HL-60/S4 treated with phorbol 12-myristate 13-acetate at 8.2 ng/mL for 4 days and 3 days (cell line): ENCODE results near the gene RECK.
"Not testable (repeated sequence)": the region's sequence is repeated elsewhere in the genome, so short reads cannot be mapped to it uniquely, and the experiment has no call there.

Experiments
- in situ Hi-C: fragments of 300-500 bp; cut with MboI; formaldehyde crosslinking; loops from 2 replicates; pipeline ENCODE4 v1.15.0; 2022; ENCODE audit warnings: low sequenced_read_pairs

Gene RECK

DNA sequence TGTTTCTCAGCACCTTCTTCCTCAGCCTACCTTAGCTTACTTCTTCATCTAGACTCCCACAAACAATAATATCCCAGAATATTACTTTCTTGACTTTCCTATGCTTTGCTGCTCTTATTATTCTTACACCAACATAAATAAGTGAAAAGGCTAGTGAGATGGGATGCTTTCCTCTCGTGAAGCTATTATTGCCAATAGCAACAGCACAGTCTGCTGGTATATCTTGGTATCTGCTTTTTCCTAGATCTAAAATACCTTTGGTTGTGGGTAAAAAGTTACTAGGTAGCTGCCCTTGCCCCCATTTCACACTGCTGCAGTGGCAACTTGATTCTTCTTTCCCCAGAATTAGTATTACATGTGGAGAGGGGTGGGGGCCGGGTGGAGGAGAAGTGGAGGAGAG is 73.7 kb downstream of the RECK start:
- in situ Hi-C loops = no loop called here

DNA sequence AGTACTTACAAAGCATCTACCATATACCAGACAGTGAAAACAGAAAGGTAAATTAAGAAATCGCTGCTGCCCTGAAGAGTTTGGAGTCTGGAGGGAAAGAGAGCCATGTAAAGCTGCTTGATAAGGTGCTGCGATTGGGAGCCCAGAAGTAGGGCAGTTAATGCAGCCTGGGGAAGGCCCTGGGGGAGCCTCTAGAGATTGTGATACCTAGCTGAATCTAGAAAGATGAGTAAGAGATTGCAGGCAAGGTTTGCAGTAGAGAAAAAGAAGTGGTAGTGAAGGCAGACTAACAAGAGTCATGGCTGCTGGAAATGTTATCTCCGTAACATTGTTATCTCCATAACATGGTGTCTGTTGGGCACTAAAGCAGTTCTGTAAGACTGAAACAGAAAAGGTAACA is 75.8 kb downstream of the RECK start:
- in situ Hi-C loops = no loop called here

DNA sequence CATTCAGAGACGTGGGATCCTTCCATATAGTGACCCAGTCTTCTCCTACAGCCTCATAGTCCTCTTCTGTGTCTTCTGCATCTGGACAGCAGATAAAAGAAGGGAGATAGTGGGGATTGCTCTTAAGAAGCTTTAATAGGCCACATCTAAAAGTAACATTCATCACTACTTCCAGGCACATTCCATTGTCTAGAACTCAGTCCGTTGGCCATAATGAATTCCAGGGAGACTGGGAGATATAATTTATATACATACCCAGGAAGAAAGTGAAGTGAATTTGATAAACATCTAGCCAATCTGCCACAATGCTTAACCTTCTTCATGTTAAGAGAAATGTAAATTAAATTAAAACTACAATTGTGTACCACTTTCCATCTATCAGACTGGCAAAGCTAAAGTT is 77.3 kb downstream of the RECK start:
- in situ Hi-C loops = no loop called here

DNA sequence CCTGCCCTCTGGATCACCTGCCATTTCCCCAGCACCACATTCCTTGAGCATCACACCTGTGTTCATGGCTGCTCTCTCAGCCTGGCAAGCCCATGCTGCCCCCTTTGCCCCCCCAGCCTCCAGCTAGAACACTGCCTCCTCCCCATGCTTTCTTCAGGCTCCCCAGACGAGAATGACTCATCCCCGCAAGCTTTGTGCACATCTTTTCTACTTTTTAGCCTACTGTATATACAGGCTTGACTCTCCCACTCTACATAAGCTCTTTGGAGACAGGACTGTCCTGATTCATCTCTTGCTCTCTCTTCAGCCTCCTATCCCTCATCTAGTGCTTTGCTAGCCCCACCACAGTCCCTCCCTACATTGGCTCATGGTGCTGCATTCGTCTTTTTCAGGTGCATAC is 79.9 kb downstream of the RECK start:
- in situ Hi-C loops = no loop called here

DNA sequence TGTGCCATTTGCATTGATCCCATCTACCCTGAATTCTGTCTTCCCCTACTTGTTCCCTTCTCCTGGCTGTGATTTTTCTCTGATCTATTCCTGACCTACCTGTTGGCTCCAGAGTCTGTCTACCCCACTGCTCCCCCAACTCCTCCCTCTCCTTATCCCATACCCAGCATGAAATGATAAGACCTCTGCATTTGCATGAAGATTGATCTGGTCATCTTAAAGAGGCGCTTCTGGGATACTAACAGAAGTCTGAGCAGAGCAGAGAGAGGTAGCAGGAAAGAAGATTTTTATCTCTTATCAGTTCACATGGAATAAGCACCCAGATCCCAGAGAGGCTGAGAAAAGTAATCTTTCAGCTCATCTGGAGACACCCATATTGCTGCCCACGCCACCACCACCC is 81.5 kb downstream of the RECK start:
- in situ Hi-C loops = no loop called here

DNA sequence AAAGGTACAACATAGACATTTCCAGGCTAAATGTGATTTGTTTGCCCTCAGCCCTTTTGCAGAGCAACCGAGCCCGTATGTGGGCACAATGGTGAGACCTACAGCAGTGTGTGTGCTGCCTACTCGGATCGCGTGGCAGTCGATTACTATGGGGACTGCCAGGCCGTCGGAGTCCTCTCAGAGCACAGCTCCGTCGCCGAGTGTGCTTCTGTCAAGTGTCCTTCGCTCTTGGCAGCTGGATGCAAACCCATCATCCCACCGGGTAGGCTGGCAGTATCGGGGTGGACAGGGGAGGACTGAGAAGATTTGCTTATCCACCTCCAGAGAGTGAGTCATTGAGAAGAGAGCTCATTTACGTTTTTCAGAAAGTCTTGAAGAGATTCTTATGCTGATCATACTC is 82.0 kb downstream of the RECK start:
- in situ Hi-C loops = no loop called here

DNA sequence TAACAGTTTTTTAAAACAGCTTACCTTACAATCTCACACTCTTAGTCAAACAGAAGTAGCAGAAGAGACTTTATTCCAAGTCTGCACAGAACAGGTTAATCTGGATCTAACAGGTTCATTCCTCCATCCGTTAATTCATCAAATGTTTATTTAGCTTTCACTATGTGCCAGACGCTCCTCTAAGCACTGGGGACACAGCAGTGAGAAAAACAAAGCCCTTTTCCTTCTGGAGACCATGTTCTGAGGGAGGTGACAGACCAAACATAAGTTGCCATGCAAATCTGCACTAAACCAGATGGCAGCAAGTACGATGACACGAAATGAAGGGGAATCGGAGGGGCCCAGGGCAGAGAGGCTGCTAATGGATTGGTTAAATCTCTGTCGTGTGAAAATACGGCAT is 82.8 kb downstream of the RECK start:
- in situ Hi-C loops = no loop called here

DNA sequence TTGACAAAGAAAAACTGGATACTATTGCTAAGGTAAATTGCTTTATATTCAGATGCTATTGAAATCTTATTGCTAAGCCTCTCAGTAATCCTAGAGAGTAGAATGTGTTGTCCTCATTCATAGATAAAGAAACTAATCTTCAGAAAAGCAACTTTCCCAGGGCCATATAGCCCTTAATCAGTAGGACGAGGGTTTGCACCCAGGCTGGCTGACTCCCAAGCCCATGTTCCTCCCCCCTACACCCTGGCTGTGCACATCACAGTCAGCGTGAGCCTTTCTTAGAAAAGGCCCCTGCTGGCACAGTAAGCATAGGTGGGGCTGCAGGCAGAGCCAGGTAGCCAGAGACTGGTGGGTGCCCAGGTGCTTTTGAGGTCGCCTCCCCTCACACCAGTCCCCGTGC is 84.0 kb downstream of the RECK start:
- in situ Hi-C loops = no loop called here

DNA sequence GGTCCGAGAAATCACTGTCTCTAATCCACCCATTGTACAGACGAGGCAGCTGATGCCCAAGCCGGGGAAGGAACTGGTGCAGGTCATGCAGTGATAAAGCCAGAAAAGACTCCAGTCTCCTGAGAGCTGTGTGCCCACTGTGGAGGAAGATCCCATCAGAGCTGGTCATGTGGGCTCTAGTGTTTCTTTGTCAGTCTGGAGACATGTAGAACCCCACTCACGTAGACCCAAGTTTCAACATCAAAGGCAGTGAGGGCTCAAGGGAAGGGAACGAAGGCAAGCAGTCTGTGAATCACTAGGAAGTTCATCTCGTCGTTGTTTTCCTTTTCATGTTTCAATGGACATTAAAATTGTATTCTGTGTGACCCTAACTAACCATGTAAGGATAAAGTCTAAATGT is 85.3 kb downstream of the RECK start:
- in situ Hi-C loops = no loop called here

DNA sequence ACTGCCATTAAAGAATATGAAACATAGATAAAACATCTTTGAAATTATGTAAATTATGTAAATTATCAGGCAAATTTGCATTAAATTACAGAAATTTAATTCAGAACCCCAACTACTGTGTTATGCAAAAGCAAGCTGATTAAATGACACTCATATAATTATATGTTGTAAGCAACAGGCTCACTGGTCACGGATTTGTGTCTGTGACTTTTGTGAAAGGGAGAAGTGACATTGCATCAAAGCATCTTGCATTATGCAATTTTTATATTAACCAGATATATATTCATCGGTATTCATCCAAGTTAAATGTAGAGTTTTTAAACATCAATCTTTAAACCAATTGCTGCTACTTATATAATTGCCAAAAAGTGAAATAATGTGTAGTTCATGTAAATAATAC is 86.8 kb downstream of the RECK start:
- in situ Hi-C loops = no loop called here

DNA sequence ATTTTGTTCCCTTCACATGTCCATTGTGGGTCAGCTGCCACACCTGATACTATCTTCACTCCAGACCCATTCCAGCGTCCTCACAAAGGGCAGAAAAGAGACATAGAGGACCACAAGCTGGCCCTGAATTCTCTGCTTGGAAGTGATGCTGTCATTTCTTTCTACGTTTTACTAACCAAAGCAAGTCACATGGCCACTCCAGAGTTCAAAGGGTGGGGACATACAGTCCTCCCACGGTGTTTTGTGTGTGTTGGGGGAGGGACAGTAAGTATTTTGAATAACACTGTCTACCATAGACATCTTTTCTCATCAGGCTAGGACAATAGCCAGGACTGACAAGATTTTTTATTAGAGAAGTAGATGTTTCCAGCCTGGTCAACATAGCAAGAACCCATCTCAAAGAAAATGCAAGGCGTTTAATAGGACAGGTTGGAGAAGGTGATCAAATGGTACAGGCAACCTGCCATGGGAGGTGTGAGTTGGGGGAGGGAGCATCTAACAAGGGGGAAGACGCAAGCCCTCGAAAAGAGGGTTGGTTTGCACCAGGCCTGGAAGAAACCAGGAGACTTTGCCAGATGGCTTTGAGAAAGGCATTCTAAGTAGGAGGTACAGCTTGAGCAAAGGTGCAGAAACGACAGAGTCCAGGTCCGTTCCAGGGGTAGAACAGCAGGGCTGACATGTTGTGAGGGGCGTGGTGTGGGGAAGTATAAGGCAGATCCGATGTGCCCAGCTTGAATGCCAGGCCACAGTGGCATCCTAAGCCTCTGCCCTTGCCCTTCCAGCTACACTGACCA is 88.5 kb downstream of the RECK start:
- in situ Hi-C loops = no loop called here

DNA sequence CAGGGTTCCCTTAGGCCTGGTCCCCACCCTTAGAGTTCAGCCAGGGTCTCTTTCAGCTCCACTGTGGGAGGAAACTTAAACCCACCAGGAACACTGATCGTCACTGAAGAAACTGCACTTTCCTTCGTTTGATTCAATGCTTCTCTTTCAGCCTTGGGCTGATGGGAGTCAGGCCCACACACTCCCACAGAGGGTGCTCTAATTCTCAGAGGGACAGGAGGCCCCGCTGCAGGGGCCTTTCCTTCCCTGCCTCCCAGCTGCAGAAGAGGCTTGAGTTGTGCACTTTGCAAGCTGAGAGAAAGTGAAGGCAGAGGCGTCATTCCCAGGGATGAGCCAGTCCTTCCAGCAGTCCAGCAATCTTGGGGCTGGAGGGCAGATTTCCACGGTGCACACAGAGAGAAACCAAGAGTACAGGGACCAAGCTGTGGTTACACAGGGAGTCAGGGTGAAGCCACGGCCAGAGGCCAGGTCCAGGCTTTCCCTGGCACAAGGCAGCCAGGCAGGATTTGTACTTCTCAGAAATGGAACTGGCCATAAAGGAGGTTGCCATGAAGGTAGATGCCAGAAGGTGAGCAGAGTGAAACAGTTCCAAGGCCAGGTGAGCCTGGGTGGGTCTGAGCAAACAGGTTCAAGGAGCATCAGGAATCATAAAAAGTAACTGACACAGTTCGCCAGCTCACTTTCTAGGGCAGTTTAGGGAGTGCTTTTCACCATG is 89.5 kb downstream of the RECK start:
- in situ Hi-C loops = no loop called here

DNA sequence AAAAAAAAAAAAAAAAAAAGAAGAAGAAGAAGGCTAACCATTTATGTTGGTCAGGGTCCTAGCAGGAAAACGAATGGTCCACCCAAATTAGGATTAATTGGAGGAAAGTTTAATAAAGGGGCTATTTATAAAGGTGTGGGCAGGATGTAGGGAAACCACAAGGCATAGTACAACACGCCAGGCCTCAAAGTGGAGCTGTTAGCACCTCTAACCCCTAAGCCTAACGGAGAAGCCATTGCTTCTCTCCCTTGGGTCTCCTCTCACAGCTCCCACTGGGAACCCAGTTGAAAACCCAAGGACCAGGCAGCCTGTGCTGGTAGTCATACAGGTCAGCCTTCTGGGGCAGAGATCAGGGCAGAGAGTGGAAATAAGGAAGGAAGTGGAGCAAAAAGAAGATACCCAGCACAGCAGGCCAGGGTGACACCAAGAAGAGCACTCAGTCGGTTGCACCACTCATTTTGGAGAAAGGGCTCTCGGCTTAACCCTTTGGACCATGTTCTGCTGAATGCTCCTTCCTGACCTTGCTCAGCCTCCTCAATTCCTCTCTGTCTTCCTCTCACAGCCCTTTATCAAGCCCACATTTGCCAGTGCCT is 91.0 kb downstream of the RECK start:
- in situ Hi-C loops = no loop called here

DNA sequence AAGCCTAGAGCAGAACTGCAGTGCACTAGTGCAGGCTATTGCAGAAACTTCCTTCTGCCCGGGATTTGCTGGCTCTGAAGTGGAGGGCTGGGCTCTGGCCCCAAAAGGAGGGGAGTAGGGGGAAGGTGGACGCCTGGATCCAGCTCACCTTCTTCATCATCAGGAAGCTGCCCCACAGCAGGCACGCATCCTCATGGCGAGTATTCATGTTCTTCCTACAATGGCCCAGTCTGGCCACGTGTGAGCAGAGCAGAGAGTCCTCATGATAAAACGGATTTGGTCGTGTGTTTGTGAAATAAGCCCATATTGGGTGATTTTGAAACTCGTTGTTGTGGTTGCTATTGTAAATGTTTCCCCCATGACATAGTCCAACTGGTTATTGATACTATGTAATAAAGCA is 91.6 kb downstream of the RECK start:
- in situ Hi-C loops = no loop called here

DNA sequence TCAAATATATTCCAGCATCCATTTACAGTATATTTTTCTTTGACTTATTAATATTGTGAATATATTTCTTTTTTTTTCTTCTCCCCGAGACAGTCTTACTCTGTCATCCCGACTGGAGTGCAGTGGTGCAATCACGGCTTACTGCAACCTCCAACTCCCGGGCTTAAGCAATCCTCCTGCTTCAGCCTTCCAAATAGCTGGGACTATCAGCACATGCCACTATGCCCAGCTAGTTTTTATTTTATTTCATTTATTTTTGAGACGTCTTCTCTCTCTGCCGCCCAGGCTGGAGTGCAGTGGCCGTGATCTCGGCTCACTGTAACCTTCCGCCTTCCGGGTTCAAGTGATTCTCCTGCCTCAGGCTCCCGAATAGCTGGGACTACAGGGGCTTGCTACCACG is 92.4 kb downstream of the RECK start:
- in situ Hi-C loops = no loop called here

DNA sequence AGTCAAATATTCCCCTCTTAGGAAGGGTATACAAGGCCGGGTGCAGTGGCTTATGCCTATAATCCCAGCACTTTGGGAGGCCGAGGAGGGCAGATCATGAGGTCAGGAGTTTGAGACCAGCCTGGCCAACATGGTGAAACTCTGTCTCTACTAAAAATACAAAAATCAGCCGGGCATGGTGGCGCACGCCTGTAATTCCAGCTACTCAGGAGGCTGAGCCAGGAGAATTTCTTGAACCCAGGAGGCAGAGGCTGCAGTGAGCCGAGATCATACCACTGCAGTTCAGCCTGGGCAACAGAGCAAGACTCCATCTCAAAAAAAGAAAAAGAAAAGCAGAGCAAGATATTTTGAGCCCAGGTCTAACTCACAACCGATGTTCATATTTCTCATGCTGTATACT is 95.0 kb downstream of the RECK start:
- in situ Hi-C loops = not testable (repeated sequence)

DNA sequence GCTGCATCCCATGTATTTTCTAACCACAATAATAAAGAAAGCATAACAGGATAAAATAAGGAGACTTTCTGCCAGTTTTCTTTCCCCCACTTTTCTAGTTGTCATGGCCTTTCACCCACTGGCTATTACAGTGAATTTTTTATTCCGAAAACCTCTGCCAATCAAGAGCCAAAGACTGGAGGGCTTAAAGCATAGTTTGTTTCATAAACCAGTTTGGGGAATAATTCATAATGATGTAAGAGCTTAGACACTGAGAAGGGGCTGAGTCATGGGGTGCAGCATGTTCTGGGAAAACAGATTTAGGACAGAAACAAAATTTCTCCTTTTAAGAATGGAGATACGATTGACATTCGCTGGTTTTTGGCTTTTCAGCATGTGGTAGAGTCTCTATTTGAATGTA is 95.4 kb downstream of the RECK start:
- in situ Hi-C loops = no loop called here

DNA sequence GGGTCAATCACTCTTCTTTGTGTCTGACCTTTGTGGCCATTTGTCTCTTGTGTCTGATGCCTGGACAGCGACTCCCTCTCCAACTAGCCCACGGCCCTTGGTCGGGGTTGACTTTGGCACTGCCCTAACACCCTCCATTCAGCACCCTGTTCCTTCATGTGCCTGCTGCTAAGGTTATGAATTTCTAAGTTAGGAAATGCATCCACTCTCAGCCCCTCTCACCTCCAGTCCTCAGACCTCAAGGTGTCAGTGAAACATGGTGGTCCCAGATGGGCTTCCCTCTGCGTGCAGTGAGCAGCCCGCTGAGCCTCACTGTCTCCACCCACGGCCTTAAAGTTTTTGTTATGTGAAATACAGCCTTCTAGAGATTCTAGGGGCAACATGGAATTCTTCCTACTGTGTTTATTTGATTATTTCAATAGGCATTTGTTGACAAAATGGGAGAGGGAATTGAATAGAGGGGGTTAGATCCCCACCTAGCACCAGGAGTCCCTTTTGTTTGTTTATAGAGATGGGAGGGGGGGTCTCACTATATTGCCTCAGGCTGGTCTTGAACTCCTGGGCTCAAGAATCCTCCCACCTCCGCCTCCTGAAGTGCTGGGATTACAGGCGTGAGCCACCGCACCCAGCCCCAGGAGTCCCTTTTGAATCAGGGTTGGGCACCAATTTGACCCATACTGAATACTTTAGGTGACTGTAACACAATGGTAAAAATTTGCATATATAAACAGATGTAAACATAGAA is 98.2 kb downstream of the RECK start:
- in situ Hi-C loops = no loop called here

DNA sequence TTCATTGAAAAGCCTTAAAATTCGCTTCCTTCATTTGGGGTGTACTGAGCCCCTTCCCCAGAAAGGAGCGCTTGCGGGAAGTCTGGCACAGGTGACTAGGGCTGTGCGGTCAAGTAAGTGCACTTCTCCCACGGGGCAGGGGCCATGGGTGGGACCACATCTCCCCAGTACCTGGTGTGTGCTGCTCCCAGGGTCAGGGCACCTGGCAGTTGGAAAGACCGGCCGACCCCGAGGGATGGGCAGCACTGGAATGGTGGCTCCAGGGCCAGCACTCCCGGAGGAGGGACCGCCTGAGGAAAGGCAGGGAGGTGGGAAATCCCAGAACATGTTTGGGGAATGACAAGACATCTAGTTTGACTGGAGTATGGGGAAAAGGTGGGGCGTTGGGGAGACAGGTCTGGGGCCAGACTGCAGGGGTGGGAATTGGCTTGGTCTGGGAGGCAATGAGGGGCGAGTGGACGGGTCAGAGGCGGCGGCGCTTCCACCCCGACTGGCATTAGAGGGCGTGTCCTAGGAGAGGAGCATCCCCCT is 99.1 kb downstream of the RECK start:
- in situ Hi-C loops = no loop called here

DNA sequence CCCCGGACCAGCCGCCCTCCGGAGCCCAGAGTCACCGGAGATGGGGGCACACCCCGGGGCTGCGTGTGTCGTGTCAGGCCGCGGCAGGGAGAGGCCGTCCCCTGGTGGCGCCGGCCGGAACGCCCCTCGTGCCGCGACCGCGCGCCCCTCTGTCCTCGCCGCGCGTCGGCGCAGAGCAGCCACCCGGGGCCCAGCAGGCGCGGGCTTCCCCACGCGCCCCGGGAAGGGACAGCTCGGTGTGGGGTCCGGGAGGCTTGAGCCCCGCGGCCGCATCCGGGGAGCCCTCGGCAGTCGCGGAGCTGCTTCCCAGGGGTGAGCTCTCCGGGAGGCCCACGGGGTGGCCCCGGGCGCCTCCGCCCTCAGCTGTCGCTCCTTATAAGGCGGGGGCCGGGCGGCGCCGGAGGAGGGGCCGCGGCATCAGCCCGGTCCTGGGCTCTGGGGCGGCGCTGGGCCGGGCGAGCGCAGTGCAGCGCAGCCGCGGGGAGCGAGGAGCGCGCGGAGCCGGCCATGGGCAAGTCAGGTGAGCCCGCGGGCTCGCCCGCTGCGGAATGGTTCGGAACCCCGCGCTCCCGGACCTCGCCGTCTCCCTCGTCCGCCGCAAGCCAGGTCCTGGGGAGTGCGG is 99.7 kb downstream of the RECK start, which contains the start of gene GLIPR2:
TSS of gene GLIPR2 (plus strand) at position 462 of the 622 bp plus-strand sequence. CDS start at position 508, 46 bp downstream.
- in situ Hi-C loops = no loop called here
